RWPE2 (cell line): ENCODE data around the gene PLEKHG3.

ENCODE experiments used
- ATAC-seq: fragments of 200-7000 bp; cut with Tn5 transposase; 3 replicates; pipeline ENCODE4 v1.9.1; 2021; ENCODE audit warnings: low read depth
- DNase-seq: peaks from one replicate; pipeline ENCODE4 v3.0.0-alpha.2; 2020; ENCODE audit warnings: low spot score
- H3K27ac ChIP-seq: fragments of 450-650 bp; 2 replicates; pipeline ENCODE4 v1.5.1; 2017; ENCODE audit warnings: mild to moderate bottlenecking; ENCODE audit not compliant: poor library complexity, severe bottlenecking
- H3K27me3 ChIP-seq: fragments of 250-450 bp; sonication (Bioruptor Pico); 2 replicates; pipeline ENCODE4 v1.5.1; 2021; ENCODE audit warnings: mild to moderate bottlenecking, moderate library complexity; ENCODE audit not compliant: insufficient read depth, poor library complexity, severe bottlenecking
- H3K36me3 ChIP-seq: fragments of 250-450 bp; sonication (Bioruptor Pico); 2 replicates; pipeline ENCODE4 v1.5.1; 2020; ENCODE audit warnings: low read depth, mild to moderate bottlenecking, moderate library complexity
- H3K4me1 ChIP-seq: fragments of 250-450 bp; sonication (Bioruptor Pico); 2 replicates; pipeline ENCODE4 v1.5.1; 2021; ENCODE audit warnings: mild to moderate bottlenecking, moderate library complexity; ENCODE audit not compliant: insufficient read depth, poor library complexity, severe bottlenecking
- H3K4me3 ChIP-seq: fragments of 250-450 bp; sonication (Bioruptor Pico); 2 replicates; pipeline ENCODE4 v1.5.1; 2021; ENCODE audit warnings: mild to moderate bottlenecking, moderate library complexity; ENCODE audit not compliant: severe bottlenecking
- H3K9me3 ChIP-seq: fragments of 250-450 bp; sonication (Bioruptor Pico); 2 replicates; pipeline ENCODE4 v1.5.1; 2021; ENCODE audit warnings: mild to moderate bottlenecking, moderate library complexity; ENCODE audit not compliant: severe bottlenecking
- CTCF ChIP-seq: fragments of 450-650 bp; IDR thresholded peaks from one replicate; pipeline ENCODE4 v1.5.1; 2017; ENCODE audit warnings: mild to moderate bottlenecking, moderate library complexity; ENCODE audit not compliant: poor library complexity, severe bottlenecking

PLEKHG3 gene

GRCh38 chr14:64789696-64790095 is 85.5 kb downstream of the PLEKHG3 start:
- no peak for TF ChIP-seq CTCF
- ATAC-seq (no peak), DNase-seq (no peak)
- Histone ChIP-seq H3K4me3 (no peak overlapping the region), H3K4me1 (peaks cover 5% of the 10 kb centered on the region), H3K27me3 (no peaks in the 10 kb centered on the region), H3K27ac (no peak overlapping the region), H3K36me3 (no peaks in the 10 kb centered on the region), H3K9me3 (no peaks in the 10 kb centered on the region)

- DNase-seq = no peak
- Histone ChIP-seq H3K36me3 (no peaks in the 10 kb centered on the region), H3K4me1 (peaks cover 5% of the 10 kb centered on the region), H3K4me3 (no peak overlapping the region), H3K27ac (no peak overlapping the region), H3K27me3 (no peaks in the 10 kb centered on the region), H3K9me3 (no peaks in the 10 kb centered on the region)
- no peak for TF ChIP-seq CTCF
- no peak for ATAC-seq
Observed at GRCh38 chr14:64790478-64790877, 86.3 kb downstream of the PLEKHG3 start.

GRCh38 chr14:64792231-64792630 is 88.0 kb downstream of the PLEKHG3 start:
- Histone ChIP-seq H3K9me3 (no peaks in the 10 kb centered on the region), H3K27ac (no peak overlapping the region), H3K27me3 (no peaks in the 10 kb centered on the region), H3K36me3 (no peaks in the 10 kb centered on the region), H3K4me3 (no peak overlapping the region), H3K4me1 (peaks cover 5% of the 10 kb centered on the region)
- DNase-seq (no peak), ATAC-seq (no peak)
- TF ChIP-seq CTCF = no peak

GRCh38 chr14:64792871-64793560 is 88.8 kb downstream of the PLEKHG3 start:
- DNase-seq (no peak), ATAC-seq (no peak)
- Histone ChIP-seq H3K4me1 (peaks cover 5% of the 10 kb centered on the region), H3K9me3 (no peaks in the 10 kb centered on the region), H3K27me3 (no peaks in the 10 kb centered on the region), H3K36me3 (no peaks in the 10 kb centered on the region), H3K27ac (no peak overlapping the region), H3K4me3 (no peak overlapping the region)
- no peak for TF ChIP-seq CTCF

- TF ChIP-seq CTCF = no peak
- Histone ChIP-seq H3K4me3 (no peak overlapping the region), H3K9me3 (no peaks in the 10 kb centered on the region), H3K36me3 (no peaks in the 10 kb centered on the region), H3K27ac (no peak overlapping the region), H3K27me3 (no peaks in the 10 kb centered on the region), H3K4me1 (no peaks in the 10 kb centered on the region)
- DNase-seq (no peak), ATAC-seq (no peak)
Observed at GRCh38 chr14:64795211-64795610, 91.0 kb downstream of the PLEKHG3 start.
